Measurements from ENCODE around the gene PCDHGA1. TPM values are rescaled to one million over a fixed set of nuclear protein-coding genes. Genes with fewer than 3 reads are reported as not detected.
"Not testable (repeated sequence)": the region's sequence is repeated elsewhere in the genome, so short reads cannot be mapped to it uniquely, and the experiment has no call there.

The PCDHGA1 gene
- total RNA-seq, 6 donors from 2014 or later: 0.15 to 0.51 (median 0.24) TPM; not detected in 2

- H3K27ac ChIP-seq: no peak overlapping the region
- no peak overlapping the region for H3K4me3 ChIP-seq
- TF ChIP-seq POLR2A (IDR thresholded peaks at IDR 0.05) (no peak), CTCF (IDR thresholded peaks at IDR 0.05) (no peak), POLR2AphosphoS5 (IDR thresholded peaks at IDR 0.05) (no peak), EP300 (IDR thresholded peaks at IDR 0.05) (no peak)
- no peaks in the 10 kb centered on the region for H3K36me3 ChIP-seq
- ATAC-seq (ENCODE audit: low FRiP score in 2 of 2): no peak
- no peak for DNase-seq
- H3K27me3 ChIP-seq: no peaks in the 10 kb centered on the region
- no peaks in the 10 kb centered on the region for H3K4me1 ChIP-seq
- H3K9me3 ChIP-seq: peaks cover 32 to 84% (median 59%) of the 10 kb centered on the region in 4 donors
- 10 to 24% methylated on average over 1 of the region's 1 CpG for WGBS, 2 donors
These were observed 12.5 kb downstream of the PCDHGA1 start for GRCh38 chr5:141342773-141343172.

GRCh38 chr5:141343242-141343952 is 13.1 kb downstream of the PCDHGA1 start, which contains the start of gene PCDHGA3:
Gene PCDHGA3 (plus strand): TSS chr5:141343829. CDS start chr5:141344034, 205 bp downstream.
- Histone ChIP-seq H3K27ac (no peak within 1 kb of the TSS), H3K36me3 (no peaks in the 10 kb centered on the region), H3K27me3 (no peaks in the 10 kb centered on the region), H3K4me3 (peak within 1 kb of the TSS in 2 of 4 donors; percentile 5 to 19), H3K9me3 (peaks cover 27 to 84% (median 52%) of the 10 kb centered on the region in 4 donors), H3K4me1 (no peaks in the 10 kb centered on the region)
- TF ChIP-seq CTCF (IDR thresholded peaks at IDR 0.05) (peak in 1 of 6 experiments; percentile 12), POLR2AphosphoS5 (IDR thresholded peaks at IDR 0.05) (no peak)
- WGBS, 2 donors: 25 to 31% methylated on average over 9 of the region's 9 CpGs
- ATAC-seq (ENCODE audit: low FRiP score in 2 of 2) (no peak), DNase-seq (no peak)

GRCh38 chr5:141343953-141344463 is 13.7 kb downstream of the PCDHGA1 start:
- H3K36me3 ChIP-seq: no peaks in the 10 kb centered on the region
- peak overlapping the region in 2 of 4 donors; percentile 5 to 19 for H3K4me3 ChIP-seq
- DNase-seq (peak in 1 of 2 donors; percentile 65), ATAC-seq (ENCODE audit: low FRiP score in 2 of 2) (no peak)
- no peaks in the 10 kb centered on the region for H3K4me1 ChIP-seq
- WGBS, 2 donors: 24 to 30% methylated on average over 31 of the region's 31 CpGs
- no peak for TF ChIP-seq POLR2A (IDR thresholded peaks at IDR 0.05)
- TF ChIP-seq CTCF (IDR thresholded peaks at IDR 0.05): no peak
- TF ChIP-seq EP300 (IDR thresholded peaks at IDR 0.05): no peak
- no peak for TF ChIP-seq POLR2AphosphoS5 (IDR thresholded peaks at IDR 0.05)
- no peak overlapping the region for H3K27ac ChIP-seq
- peaks cover 21 to 78% (median 46%) of the 10 kb centered on the region in 4 donors for H3K9me3 ChIP-seq
- H3K27me3 ChIP-seq: no peaks in the 10 kb centered on the region

- no peak for DNase-seq
- Histone ChIP-seq H3K9me3 (peaks cover 21 to 73% (median 39%) of the 10 kb centered on the region in 4 donors), H3K4me3 (no peak overlapping the region), H3K4me1 (peaks cover 0 to 3% (median 0%) of the 10 kb centered on the region in 4 donors), H3K27me3 (no peaks in the 10 kb centered on the region), H3K36me3 (no peaks in the 10 kb centered on the region), H3K27ac (no peak overlapping the region)
- 34 to 45% methylated on average over 13 to 20 of the region's 20 CpGs for WGBS, 2 donors
- TF ChIP-seq POLR2A (IDR thresholded peaks at IDR 0.05) (no peak), POLR2AphosphoS5 (IDR thresholded peaks at IDR 0.05) (no peak), CTCF (IDR thresholded peaks at IDR 0.05) (no peak), EP300 (IDR thresholded peaks at IDR 0.05) (no peak)
- ATAC-seq (ENCODE audit: low FRiP score in 2 of 2): no peak
These were observed 15.0 kb downstream of the PCDHGA1 start for GRCh38 chr5:141345327-141345726.

- H3K27me3 ChIP-seq; ATAC-seq (ENCODE audit: low FRiP score in 2 of 2): not testable (repeated sequence)
These were observed 15.7 kb downstream of the PCDHGA1 start for GRCh38 chr5:141346017-141346416.

More at GRCh38 chr5:141346017-141346416, 15.7 kb downstream of the PCDHGA1 start:
- WGBS, 2 donors: 49 to 58% methylated on average over 8 of the region's 35 CpGs
- not testable (repeated sequence) for H3K36me3 ChIP-seq, H3K4me3 ChIP-seq, H3K4me1 ChIP-seq, H3K27ac ChIP-seq
- peaks cover 19 to 73% (median 41%) of the 10 kb centered on the region in 4 donors for H3K9me3 ChIP-seq
- peak in 1 of 2 donors; percentile 62 for DNase-seq
